ENCODE results near the gene CLEC16A.

Gene CLEC16A

DNA sequence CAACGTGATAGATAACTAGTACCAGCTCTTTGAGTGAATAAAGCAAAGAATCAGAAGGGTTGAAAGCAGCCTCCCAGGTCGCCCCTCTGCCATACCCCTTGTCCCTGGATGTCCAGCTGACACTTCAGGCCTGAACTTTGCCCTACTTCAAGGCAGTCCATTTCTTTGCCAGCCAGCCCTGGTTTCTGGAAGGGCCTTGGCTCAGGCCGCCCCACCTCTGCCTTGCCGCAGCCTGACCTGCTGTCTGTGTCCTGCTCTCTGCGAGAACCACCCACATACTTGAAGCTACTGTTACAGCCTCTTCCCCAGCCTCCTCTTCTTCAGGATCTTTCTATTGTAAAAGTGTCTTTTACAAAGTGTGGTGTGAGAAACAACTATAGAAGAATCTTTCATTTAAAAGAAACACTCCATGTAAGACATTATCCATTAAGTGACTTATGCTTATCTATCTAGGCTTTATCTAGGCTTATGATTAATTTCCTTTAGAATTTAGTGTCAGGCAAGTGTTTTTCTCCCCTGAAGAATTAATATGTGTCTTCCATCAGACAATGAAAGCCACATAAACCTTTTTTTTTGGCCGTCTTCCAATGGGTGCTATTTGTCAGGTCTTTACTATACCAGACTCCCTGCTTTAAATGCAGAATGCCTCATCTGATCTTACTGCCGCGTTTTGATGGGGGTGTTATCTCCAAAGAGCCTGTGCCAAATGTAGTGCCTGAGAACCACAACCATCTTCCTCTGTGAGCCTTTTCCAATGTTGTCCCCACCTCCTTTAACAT is 177.7 kb downstream of the CLEC16A start:
- no peak for TF ChIP-seq CTCF (conservative IDR thresholded peaks at IDR 0.05)
- H3K27ac ChIP-seq, result 0 out of 2 replicates have a peak overlapping the region, but pooled peaks have one; percentile 5

DNA sequence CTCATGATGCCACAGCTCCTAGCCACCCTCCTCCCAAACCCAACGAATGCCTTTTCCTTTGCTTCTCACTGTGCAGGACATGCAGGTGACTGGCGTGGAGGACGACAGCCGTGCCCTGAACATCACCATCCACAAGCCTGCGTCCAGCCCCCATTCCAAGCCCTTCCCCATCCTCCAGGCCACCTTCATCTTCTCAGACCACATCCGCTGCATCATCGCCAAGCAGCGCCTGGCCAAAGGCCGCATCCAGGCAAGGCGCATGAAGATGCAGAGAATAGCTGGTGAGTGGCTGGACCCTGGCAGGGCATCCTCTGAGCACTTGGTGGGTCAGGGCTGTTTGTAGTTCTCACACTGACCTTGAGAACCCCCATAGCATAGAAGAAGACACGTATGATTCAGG is 179.3 kb downstream of the CLEC16A start:
- TF ChIP-seq CTCF (conservative IDR thresholded peaks at IDR 0.05), result no peak
- no peak overlapping the region for H3K27ac ChIP-seq

GRCh38 chr16:11125936-11126335 is 181.6 kb downstream of the CLEC16A start:
- TF ChIP-seq CTCF (conservative IDR thresholded peaks at IDR 0.05), result no peak
- no peak overlapping the region for H3K27ac ChIP-seq

DNA sequence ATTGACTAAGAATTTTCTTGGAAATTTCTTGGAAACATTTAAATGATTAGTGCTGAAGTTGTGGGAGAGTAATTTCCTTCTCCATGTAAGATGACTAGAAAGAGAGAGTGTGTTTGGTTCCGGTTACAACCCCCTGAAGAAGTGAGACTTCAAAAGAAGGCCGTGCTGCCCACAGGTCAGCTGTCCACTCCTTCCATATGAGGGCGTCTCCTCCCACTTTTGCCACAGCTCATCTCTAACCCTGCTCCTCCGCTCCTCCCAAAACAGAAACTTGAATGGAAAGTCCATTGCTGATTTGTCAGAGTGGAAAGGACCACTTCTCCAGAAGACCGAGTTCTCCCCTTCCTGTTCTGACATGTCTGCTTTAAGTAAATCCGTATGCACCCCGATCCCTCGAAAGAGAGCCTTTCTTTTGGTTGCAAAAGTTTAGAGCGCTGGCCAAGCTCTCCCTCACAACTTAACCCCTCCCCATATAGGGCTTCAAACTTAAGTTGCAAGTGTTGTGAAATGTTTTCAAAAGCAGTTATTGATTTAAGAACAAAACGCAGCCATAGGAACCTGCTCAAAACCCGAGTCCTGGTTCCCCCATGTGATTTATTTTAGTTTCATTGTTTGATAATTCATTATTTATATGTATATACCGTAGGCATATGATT is 182.2 kb downstream of the CLEC16A start:
- TF ChIP-seq CTCF (conservative IDR thresholded peaks at IDR 0.05), result no peak
- no peak overlapping the region for H3K27ac ChIP-seq

DNA sequence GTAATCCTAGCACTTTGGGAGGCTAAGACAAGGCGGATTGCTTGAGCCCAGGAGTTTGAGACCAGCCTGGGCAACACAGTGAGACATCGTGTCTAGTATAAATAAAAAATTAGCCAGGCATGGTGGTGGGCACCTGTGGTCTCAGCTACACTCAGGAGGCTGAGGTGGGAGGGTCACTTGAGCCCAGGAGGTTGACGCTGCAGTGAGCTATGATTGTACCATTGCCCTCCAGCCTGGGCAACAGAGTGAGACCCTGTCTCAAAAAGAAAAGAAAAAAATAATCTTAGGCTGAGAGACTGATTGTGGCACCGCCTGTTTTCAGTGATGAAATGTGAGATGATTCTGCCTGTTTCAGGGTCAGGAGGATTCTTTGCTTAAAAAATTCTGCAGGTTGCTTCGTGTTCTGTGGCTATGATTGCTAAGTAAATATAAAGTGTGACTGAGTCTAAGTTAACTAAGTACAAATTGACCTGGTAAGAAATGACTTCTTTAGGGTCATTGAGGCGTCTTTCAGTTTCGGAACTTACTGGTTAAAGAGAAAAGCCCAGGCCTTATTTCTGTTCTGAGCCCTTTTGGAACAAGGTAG is 183.3 kb downstream of the CLEC16A start:
- H3K27ac ChIP-seq, result peak overlapping the region; percentile 16; the same call in 1 of the 2 replicates
- TF ChIP-seq CTCF (conservative IDR thresholded peaks at IDR 0.05), result no peak

- H3K27ac ChIP-seq, result peak overlapping the region; percentile 16; the same call in 1 of the 2 replicates
- no peak for TF ChIP-seq CTCF (conservative IDR thresholded peaks at IDR 0.05)
These were observed 184.1 kb downstream of the CLEC16A start for GRCh38 chr16:11128211-11129141.
